ENCODE data around the gene SRSF1.
"Not testable (repeated sequence)": the region's sequence is repeated elsewhere in the genome, so short reads cannot be mapped to it uniquely, and the experiment has no call there.

Gene SRSF1

GRCh38 chr17:58006924-58007780, at the start of gene SRSF1:
Gene SRSF1, minus strand, starts transcription at chr17:58007246. Its CDS starts 109 bp downstream, at chr17:58007137.
- DNase-seq (ENCODE audit: low spot score) (peak; percentile 99), FAIRE-seq (peak; percentile 97)

GRCh38 chr17:58056476-58056875, 49.4 kb upstream of the SRSF1 start:
- FAIRE-seq (peak; percentile 37), DNase-seq (ENCODE audit: low spot score) (no peak)

GRCh38 chr17:58054641-58055040, 47.6 kb upstream of the SRSF1 start:
- no peak for DNase-seq (ENCODE audit: low spot score)
- FAIRE-seq = peak; percentile 74

GRCh38 chr17:58052945-58053715, 46.1 kb upstream of the SRSF1 start:
- peak; percentile 38 for DNase-seq (ENCODE audit: low spot score)
- no peak for FAIRE-seq

GRCh38 chr17:58052407-58052806, 45.4 kb upstream of the SRSF1 start:
- no peak for FAIRE-seq

GRCh38 chr17:58051468-58051867, 44.4 kb upstream of the SRSF1 start:
- FAIRE-seq (no peak), DNase-seq (ENCODE audit: low spot score) (no peak)

More at GRCh38 chr17:58052407-58052806, 45.4 kb upstream of the SRSF1 start:
- DNase-seq (ENCODE audit: low spot score) = no peak

GRCh38 chr17:58050966-58051365, 43.9 kb upstream of the SRSF1 start:
- no peak for FAIRE-seq

GRCh38 chr17:58049533-58049932, 42.5 kb upstream of the SRSF1 start:
- no peak for FAIRE-seq
- DNase-seq (ENCODE audit: low spot score) = no peak

More at GRCh38 chr17:58050966-58051365, 43.9 kb upstream of the SRSF1 start:
- DNase-seq (ENCODE audit: low spot score) = no peak

- FAIRE-seq (no peak), DNase-seq (ENCODE audit: low spot score) (no peak)
Measured at GRCh38 chr17:58047376-58048150, 40.5 kb upstream of the SRSF1 start.

GRCh38 chr17:58046239-58047094, 39.4 kb upstream of the SRSF1 start:
- FAIRE-seq (no peak), DNase-seq (ENCODE audit: low spot score) (no peak)

GRCh38 chr17:58044256-58044655, 37.2 kb upstream of the SRSF1 start:
- peak; percentile 55 for FAIRE-seq
- DNase-seq (ENCODE audit: low spot score) = not testable (repeated sequence)

- FAIRE-seq = no peak
Measured at GRCh38 chr17:58043221-58044181, 36.5 kb upstream of the SRSF1 start.

GRCh38 chr17:58041161-58041560, 34.1 kb upstream of the SRSF1 start:
- DNase-seq (ENCODE audit: low spot score) = no peak
- FAIRE-seq = peak; percentile 23

More at GRCh38 chr17:58043221-58044181, 36.5 kb upstream of the SRSF1 start:
- DNase-seq (ENCODE audit: low spot score) = no peak

- FAIRE-seq (peak; percentile 23), DNase-seq (ENCODE audit: low spot score) (no peak)
Measured at GRCh38 chr17:58040386-58040785, 33.3 kb upstream of the SRSF1 start.

- DNase-seq (ENCODE audit: low spot score) (no peak), FAIRE-seq (peak; percentile 75)
Measured at GRCh38 chr17:58039975-58040374, 32.9 kb upstream of the SRSF1 start.

- FAIRE-seq = peak; percentile 78
Measured at GRCh38 chr17:58032691-58033415, 25.8 kb upstream of the SRSF1 start.

GRCh38 chr17:58028578-58028977, 21.5 kb upstream of the SRSF1 start:
- FAIRE-seq = no peak
- no peak for DNase-seq (ENCODE audit: low spot score)

More at GRCh38 chr17:58032691-58033415, 25.8 kb upstream of the SRSF1 start:
- no peak for DNase-seq (ENCODE audit: low spot score)

- no peak for FAIRE-seq
Measured at GRCh38 chr17:58020401-58020800, 13.4 kb upstream of the SRSF1 start.

GRCh38 chr17:58019521-58019920, 12.5 kb upstream of the SRSF1 start:
- DNase-seq (ENCODE audit: low spot score) (no peak), FAIRE-seq (no peak)

More at GRCh38 chr17:58020401-58020800, 13.4 kb upstream of the SRSF1 start:
- DNase-seq (ENCODE audit: low spot score) = no peak
